Germinal center (tissue), 1 donor: Measurements from ENCODE around the gene TUBB2B.
"Not testable (repeated sequence)": the region's sequence is repeated elsewhere in the genome, so short reads cannot be mapped to it uniquely, and the experiment has no call there.

ENCODE experiments used
- DNase-seq: peaks from one replicate; pipeline ENCODE4 v3.0.0; 2012; ENCODE audit warnings: mixed read lengths, low spot score

TUBB2B gene

DNA sequence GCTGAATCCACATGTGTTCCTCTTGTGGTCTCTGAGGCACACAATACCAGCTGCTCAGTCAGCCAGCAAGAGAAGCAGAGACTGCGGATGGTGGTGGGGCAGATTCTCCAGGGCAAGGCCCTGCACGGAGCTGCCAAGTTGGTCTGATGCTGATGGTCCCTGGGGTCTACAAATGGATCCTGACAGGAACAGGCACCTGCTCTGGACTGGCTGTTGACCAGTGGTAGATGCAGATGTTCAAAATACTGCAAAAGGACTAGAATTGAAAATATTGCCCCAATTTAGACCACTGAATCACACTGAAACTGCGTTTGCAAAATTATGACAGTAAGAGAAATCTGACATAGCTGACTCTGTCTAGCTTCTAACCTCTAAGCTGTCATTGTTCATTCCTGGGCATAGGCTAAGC lies 40.5 kb downstream of the TUBB2B start:
- no peak for DNase-seq

DNA sequence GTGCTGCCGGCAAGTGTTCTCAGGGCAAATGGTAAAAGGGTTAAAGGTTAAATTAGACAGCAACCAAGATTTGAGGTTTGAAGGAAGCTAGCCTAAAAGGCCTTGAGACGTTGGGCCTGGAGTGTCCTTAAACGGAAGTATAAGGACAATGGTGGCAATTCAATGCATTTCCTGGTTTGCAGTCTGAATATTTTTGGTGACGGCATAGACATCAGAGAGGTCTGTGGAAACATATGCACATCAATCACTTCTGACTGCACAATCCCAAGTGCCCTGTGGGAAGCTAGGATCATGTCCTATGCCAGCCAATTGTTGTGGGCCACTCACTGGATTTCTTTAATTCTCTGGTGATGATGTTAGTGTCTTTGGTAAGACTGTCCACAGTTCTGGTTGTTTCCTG lies 44.4 kb downstream of the TUBB2B start:
- DNase-seq: no peak

- no peak for DNase-seq
Measured at GRCh38 chr6:3181105-3181504, 46.3 kb downstream of the TUBB2B start.

DNA sequence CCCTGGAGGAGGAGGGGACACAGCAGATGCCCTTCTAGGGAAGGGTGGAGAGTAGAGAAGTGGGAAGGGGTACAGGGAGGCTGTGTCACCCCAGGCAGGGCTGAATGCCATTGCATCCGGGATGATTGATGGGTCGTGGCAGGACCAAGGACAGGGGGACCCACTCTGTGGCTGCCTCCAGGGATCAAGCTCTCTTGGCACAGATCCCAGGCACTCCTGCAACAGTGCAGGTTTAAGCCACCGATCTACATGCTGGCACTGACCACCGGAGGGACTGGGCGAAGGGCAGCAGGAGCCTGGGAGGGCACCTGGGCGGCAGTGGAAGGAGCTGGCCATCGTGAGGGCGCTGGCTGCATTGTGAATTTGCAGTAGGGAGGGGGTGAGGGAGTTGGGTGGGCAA lies 47.5 kb downstream of the TUBB2B start:
- DNase-seq: not testable (repeated sequence)

DNA sequence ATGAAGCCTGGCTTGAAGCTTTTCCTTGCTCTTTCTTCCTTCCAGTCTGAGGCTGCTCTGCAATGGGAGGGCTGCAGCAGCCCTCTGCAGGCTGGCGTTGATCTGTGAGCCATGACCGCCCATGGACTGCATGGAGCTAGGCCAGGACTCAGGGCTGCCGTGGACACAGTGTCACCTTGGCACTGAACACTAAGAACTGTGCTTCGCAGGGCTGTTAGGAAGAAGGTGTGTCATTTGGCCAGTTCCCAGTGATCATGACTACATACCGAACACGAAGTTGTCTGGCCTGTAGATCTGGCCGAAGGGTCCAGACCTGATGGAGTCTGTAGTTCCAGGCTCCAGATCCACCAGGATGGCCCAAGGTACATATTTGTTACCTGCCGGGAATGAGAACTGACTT lies 48.8 kb downstream of the TUBB2B start:
- not testable (repeated sequence) for DNase-seq

- no peak for DNase-seq
Measured at GRCh38 chr6:3176562-3177355, 50.7 kb downstream of the TUBB2B start.

DNA sequence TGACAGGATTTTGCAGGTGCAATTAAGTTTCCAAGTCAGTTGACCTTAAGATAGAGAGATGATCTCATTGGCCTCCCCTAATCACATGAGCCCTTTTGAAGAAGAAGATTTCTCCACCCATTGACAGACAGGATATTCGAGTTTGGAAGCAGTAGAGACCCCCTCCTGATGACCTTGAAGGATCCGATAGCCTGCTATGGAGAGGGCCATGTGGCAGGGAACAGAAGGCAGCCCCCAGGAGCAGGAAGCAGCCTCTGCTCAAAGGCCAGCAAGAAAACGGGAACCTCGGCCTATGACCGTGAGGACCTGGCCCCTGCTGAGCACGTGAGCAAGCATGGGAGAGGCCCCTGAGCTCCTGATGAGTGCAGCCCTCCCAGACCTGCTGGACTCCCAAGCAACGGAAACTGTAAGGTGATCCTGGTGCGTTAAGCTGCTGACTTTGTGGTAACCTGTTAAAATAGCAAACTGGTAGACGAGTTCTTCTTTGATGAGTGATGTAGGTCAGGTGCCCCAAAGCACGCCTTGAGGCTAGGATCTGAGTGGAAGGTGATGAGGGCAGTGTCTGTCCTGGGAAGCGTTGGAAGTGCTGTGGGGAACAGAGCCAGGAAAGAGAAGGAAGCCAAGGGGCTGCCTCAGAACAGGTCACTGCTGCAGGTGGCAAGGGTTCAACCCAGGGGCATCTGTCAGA lies 51.6 kb downstream of the TUBB2B start:
- no peak for DNase-seq
